ENCODE results near the gene SHQ1. TPM values are rescaled to one million over a fixed set of nuclear protein-coding genes. Genes with fewer than 3 reads are reported as not detected.

SHQ1 gene
- total and polyA plus RNA-seq, 9 of the 15 experiments (the other 6 are each of a cell fraction or from before 2014, with no cell fraction given) = 9.2 to 25.0 (median 14.1) TPM

GRCh38 chr3:72794079-72794478 is 54.2 kb downstream of the SHQ1 start (continued):
- no peak for TF ChIP-seq E2F6 (IDR thresholded peaks at IDR 0.05; ENCODE audit: borderline replicate concordance in 1 of 2, extremely low read depth in 1 of 2, insufficient read depth in 1 of 2, insufficient read length in 1 of 2, low read depth in 1 of 2, low read length in 1 of 2, poor library complexity in 1 of 2, severe bottlenecking in 1 of 2)
- peak; percentile 47; the same call in 1 of the 2 replicates for TF ChIP-seq MAFK (IDR thresholded peaks at IDR 0.05; ENCODE audit: low read length)
- no peak for TF ChIP-seq ZSCAN29 (IDR thresholded peaks at IDR 0.05)
- no peak for TF ChIP-seq E4F1 (CRISPR knock-in tag; IDR thresholded peaks at IDR 0.05; ENCODE audit: borderline replicate concordance)
- no peak for TF ChIP-seq FOS (IDR thresholded peaks at IDR 0.05; ENCODE audit: extremely low read depth, insufficient read length)
- no peak for TF ChIP-seq TAL1 (IDR thresholded peaks at IDR 0.05)
- TF ChIP-seq ZNF384 (IDR thresholded peaks at IDR 0.05; ENCODE audit: low read depth, low read length) = no peak
- peak; percentile 66 for TF ChIP-seq MAFG (tag; conservative IDR thresholded peaks at IDR 0.05)
- TF ChIP-seq GTF2A2 (tag; IDR thresholded peaks at IDR 0.05) = no peak
